GM12874 (cell line): ENCODE measurements around the gene PHB1.

Experiments used
- TF ChIP-seq, protein P1 (sequence below): IDR thresholded peaks from 2 replicates; pipeline ENCODE4 v1.5.1; 2011; ENCODE audit warnings: low read depth, mild to moderate bottlenecking, control low read depth, low read length, moderate library complexity; ENCODE audit not compliant: insufficient read depth

Gene PHB1

DNA sequence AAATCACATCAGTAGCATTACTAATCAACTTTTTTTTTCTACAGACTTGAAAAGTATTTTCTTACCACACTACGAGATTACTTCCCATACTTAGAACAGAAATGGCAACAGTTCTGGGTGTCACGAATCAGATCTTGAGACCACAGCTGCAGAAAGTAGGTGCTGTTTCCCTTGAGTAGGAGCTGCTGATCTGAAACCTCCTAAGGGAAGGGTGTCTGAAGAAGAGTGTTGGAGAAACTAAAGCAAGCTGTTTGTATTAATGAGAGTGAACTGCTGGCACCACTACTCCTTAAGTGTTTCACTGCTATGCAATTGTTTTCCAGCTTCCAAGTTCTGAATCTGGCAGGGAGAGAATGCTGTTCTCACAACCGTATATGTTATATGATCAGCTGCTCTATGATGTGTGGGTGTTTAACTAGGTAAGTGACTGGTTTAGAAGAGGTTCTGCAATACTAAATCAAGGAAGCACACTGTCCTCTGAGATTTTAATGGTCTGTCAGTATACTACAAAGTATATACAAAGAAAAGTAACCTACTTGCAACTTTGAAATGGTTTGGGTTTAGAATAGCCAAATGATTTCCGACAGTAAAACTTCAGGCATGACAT, 55.9 kb downstream of the PHB1 start:
- TF ChIP-seq, protein P1, sequence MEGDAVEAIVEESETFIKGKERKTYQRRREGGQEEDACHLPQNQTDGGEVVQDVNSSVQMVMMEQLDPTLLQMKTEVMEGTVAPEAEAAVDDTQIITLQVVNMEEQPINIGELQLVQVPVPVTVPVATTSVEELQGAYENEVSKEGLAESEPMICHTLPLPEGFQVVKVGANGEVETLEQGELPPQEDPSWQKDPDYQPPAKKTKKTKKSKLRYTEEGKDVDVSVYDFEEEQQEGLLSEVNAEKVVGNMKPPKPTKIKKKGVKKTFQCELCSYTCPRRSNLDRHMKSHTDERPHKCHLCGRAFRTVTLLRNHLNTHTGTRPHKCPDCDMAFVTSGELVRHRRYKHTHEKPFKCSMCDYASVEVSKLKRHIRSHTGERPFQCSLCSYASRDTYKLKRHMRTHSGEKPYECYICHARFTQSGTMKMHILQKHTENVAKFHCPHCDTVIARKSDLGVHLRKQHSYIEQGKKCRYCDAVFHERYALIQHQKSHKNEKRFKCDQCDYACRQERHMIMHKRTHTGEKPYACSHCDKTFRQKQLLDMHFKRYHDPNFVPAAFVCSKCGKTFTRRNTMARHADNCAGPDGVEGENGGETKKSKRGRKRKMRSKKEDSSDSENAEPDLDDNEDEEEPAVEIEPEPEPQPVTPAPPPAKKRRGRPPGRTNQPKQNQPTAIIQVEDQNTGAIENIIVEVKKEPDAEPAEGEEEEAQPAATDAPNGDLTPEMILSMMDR: no peak

DNA sequence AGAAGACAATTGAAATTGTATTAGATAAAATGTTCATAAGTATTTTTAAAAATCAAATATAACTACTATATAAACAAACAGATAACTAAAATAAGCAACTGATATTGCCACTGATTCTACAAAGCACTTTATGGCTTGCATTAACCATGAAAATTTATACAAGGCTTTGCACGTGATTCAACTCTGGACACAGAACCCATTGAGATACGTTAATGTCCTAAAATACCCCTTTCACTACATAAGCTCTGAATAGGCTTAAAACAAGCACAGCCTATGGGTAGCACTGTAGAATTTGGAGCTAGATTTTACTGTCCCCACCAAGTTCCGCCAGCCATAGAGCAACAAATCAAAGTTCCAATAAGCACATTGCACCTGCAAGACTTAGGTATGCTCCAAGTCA, 57.2 kb downstream of the PHB1 start:
- TF ChIP-seq, protein P1: no peak

DNA sequence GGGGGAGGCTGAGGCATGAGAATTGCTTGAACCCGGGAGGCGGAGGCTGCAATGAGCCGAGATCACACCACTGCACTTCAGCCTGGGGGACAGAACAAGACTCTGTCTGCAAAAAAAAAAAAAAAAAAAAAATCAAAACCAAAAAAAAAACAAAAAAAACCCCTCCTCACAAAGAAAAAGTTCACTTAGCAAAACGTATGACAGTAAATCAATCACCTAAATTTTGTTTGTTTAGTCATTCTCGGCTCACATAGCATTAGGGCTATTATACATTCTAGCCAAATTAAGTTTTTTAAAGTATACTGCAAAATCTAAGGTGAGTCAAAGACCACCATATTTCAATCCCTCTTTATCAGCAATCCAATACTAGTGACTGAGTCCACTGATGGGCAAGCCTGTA, 58.4 kb downstream of the PHB1 start:
- TF ChIP-seq, protein P1: no peak
